ENCODE results near the gene KHDC4.

Gene KHDC4

DNA sequence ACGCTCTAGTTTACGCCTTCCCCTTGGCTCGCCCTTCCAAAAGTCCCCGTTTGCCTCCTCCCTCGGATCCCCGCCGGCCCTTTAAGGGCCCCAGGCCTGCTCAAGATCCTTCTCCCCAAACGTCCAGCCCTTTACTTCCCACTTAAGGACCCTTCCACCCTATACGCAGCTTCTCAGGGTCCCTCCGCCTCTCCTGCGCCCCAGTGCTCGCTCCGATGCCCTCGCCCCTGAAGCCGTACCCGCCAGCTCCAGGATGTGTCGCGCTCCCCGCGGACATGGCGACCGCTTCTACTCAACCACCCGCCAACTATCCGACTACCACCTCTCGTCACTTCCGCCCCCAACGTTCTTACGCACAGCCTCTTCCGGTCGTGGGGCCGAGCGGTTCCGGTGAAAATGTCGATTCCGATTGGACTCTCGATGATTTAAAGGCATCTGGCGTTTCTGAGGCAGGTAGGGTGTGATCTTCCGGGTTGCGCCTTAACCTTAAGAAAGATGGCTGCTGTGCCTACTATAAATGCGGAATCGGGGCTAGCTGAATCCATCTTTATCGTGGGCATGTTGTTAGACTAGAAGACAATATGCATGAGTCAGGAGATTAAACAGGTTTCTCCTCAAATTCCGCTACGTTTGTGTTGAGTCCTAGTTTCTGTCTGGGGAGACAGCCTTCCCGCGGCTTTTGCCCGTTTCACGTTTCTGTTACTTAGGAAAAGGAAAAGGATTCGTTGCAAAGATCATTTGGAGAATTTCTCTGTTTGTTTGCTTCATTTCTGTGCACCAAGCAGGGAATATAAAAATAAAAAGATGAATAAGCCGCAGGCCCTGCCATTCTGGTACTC lies at the start of gene KHDC4:
TSS of gene KHDC4 (minus strand) at position 317 of the 839 bp plus-strand sequence. CDS start at position 277, 40 bp downstream.
- peak within 1 kb of the TSS; percentile 90 for H3K4me3 ChIP-seq (ENCODE audit: low read depth, low read length)
- DNase-seq (ENCODE audit: low read depth), result peak; percentile 99
- TF ChIP-seq, protein P1, sequence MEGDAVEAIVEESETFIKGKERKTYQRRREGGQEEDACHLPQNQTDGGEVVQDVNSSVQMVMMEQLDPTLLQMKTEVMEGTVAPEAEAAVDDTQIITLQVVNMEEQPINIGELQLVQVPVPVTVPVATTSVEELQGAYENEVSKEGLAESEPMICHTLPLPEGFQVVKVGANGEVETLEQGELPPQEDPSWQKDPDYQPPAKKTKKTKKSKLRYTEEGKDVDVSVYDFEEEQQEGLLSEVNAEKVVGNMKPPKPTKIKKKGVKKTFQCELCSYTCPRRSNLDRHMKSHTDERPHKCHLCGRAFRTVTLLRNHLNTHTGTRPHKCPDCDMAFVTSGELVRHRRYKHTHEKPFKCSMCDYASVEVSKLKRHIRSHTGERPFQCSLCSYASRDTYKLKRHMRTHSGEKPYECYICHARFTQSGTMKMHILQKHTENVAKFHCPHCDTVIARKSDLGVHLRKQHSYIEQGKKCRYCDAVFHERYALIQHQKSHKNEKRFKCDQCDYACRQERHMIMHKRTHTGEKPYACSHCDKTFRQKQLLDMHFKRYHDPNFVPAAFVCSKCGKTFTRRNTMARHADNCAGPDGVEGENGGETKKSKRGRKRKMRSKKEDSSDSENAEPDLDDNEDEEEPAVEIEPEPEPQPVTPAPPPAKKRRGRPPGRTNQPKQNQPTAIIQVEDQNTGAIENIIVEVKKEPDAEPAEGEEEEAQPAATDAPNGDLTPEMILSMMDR (IDR thresholded peaks at IDR 0.05; ENCODE audit: control insufficient read depth, extremely low read depth, insufficient read depth), result no peak

DNA sequence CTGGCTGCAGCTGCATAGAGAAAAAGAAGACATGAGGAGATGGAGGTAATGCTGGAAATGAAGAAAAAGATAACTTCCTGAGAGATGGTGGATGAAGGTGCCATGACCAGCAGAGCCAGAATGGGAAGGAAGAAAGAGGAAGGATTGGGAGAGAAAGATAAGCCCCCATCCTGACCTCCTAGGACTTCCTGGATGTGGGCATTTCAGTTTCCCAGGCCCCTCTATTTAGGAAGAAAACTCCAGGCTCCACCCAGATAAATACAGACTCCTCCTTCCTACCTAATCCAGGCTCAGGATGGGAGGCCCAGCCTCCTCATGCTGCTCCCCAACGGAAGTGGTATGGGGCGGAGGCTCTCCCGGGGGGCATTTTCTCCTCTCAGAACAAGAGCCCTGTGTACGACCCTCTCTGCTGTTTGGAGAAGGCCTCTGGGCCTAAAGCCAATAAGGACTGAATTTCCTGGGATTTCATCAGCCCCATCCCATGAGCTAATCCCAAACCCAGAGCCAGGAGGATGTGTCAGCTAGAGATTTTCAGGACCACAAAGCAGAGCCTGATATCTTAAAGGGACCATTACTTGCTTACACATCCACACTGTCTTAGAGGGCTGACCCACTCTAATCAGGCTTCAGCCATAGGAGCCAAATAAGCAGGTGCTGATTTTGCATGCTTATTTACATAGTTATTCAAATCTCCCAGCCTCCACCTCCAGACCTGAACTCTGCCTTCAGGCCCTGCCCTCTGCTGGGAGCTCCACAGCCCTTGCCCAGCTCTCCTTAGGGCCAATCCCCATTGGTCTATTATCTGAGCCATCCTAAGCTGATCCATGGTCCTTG lies 49.2 kb upstream of the KHDC4 start:
- no peak for DNase-seq (ENCODE audit: low read depth)
- TF ChIP-seq, protein P1 (IDR thresholded peaks at IDR 0.05; ENCODE audit: control insufficient read depth, extremely low read depth, insufficient read depth), result no peak
- H3K4me3 ChIP-seq (ENCODE audit: low read depth, low read length), result no peak overlapping the region

DNA sequence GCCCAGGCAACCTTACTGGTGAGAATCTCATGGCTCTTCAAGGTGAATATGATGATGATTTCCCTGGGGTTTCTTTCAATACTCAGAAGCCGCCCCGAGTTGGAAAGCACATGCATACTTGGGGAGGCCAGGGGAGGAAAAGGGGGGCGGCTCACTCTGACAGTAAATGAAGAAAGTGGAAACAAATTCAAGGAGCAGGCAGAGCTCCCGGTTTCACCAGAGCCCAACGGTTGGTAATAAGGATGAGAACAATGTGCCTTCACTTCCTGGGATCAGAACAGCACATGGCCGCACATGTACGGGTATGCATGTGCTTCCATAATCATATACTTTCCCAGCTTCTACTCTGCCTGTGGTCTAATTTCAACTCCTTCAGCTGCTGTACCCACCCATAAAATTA lies 47.9 kb upstream of the KHDC4 start:
- no peak for DNase-seq (ENCODE audit: low read depth)
- TF ChIP-seq, protein P1 (IDR thresholded peaks at IDR 0.05; ENCODE audit: control insufficient read depth, extremely low read depth, insufficient read depth), result no peak
- no peak overlapping the region for H3K4me3 ChIP-seq (ENCODE audit: low read depth, low read length)

DNA sequence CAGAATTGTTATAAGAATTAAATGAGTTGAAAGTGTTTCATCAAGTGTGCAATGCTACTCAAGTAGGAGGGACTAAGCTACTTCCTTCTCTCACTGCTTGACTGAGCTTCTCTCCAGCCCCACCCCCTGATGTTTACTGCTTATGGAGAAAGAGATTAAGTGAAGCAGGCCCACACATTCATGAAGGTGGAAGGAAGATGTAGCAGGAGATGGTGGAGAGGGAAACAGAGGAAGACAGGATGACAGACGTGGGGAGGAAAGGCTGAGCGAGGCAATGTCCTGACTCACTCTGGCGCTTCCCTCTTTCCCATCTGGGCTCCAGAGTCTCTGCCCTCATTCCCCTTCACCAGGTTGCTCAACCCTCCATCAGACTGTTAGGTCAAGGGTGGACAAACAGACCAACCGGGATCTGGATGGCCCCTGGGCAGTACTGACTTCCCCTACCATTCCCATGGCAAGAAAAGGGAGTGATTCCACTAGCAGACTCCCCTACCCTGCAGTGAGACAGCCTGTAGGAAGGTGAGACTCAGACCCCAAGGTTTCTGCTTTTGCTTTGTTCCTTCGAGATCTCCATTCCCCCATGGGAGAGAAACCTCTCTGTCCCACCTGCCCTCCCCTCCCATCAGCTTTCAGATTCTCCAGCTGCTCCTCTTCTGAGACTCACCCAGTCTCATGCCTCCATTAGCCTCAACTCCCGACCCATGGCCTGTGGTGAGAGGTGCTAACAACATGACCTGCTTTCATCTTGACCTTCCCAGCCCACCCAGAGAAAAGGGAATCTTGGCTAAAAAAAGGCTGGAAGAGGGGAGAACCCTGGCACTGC lies 47.3 kb upstream of the KHDC4 start:
- TF ChIP-seq, protein P1 (IDR thresholded peaks at IDR 0.05; ENCODE audit: control insufficient read depth, extremely low read depth, insufficient read depth), result no peak
- H3K4me3 ChIP-seq (ENCODE audit: low read depth, low read length), result no peak overlapping the region
- DNase-seq (ENCODE audit: low read depth), result no peak

GRCh38 chr1:155979597-155980343 lies 45.6 kb upstream of the KHDC4 start:
- TF ChIP-seq, protein P1 (IDR thresholded peaks at IDR 0.05; ENCODE audit: control insufficient read depth, extremely low read depth, insufficient read depth), result no peak
- no peak for DNase-seq (ENCODE audit: low read depth)

GRCh38 chr1:155978973-155979429 lies 44.8 kb upstream of the KHDC4 start:
- H3K4me3 ChIP-seq (ENCODE audit: low read depth, low read length), result peak overlapping the region; percentile 81
- no peak for DNase-seq (ENCODE audit: low read depth)
- TF ChIP-seq, protein P1 (IDR thresholded peaks at IDR 0.05; ENCODE audit: control insufficient read depth, extremely low read depth, insufficient read depth), result no peak

More at GRCh38 chr1:155979597-155980343, 45.6 kb upstream of the KHDC4 start:
- no peak overlapping the region for H3K4me3 ChIP-seq (ENCODE audit: low read depth, low read length)

Measured in LNCaP clone FGC (cell line).